ENCODE measurements around the gene CNTNAP2. TPM values are rescaled to one million over a fixed set of nuclear protein-coding genes. Genes with fewer than 3 reads are reported as not detected.

The CNTNAP2 gene
- total RNA-seq, 1 donor from 2014 or later: 9.2 TPM

DNA sequence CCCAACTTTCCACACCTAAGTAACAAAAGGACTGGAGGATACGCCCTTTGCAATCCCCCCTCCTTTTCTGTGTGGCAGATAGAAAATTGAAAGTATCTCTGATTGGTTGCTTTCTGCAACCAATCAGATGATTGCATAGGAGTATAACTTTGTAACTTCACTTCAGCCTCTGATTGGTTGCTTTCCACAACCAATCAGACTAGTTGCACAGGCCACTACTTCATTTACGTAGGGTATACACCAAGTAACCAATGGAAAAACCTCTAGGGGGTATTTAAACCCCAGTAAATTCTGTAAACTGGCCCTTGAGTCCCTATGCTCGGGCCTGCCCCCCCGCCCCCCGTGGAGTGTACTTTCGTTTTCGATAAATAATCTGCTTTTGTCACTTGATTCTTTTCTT is 1080.4 kb downstream of the CNTNAP2 start:
- TF ChIP-seq, protein P1, sequence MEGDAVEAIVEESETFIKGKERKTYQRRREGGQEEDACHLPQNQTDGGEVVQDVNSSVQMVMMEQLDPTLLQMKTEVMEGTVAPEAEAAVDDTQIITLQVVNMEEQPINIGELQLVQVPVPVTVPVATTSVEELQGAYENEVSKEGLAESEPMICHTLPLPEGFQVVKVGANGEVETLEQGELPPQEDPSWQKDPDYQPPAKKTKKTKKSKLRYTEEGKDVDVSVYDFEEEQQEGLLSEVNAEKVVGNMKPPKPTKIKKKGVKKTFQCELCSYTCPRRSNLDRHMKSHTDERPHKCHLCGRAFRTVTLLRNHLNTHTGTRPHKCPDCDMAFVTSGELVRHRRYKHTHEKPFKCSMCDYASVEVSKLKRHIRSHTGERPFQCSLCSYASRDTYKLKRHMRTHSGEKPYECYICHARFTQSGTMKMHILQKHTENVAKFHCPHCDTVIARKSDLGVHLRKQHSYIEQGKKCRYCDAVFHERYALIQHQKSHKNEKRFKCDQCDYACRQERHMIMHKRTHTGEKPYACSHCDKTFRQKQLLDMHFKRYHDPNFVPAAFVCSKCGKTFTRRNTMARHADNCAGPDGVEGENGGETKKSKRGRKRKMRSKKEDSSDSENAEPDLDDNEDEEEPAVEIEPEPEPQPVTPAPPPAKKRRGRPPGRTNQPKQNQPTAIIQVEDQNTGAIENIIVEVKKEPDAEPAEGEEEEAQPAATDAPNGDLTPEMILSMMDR (conservative IDR thresholded peaks at IDR 0.05; ENCODE audit: low read depth, low read length): no peak
- no peak for DNase-seq (ENCODE audit: low read depth)
- H3K4me3 ChIP-seq (ENCODE audit: low read depth, low read length): no peak overlapping the region

DNA sequence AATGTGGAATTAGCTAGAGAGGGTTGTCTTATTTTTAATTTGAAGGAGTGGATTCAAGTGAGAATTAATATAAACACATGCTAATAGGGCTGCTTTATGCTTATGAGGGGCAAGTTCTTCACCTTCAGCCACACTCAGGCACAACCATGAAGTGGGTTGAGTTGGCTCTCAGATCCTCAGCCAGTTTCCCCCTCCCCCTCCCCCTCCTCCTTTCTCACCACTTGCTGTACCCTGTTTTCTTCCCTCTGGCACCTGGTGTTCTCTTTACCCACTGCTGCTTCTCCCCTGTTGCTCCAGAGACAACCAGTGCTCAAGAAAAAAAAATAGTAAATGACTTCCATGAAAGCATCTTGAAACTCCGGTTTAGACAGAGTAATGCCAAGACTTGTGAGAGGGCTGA is 1083.3 kb downstream of the CNTNAP2 start:
- no peak for DNase-seq (ENCODE audit: low read depth)

DNA sequence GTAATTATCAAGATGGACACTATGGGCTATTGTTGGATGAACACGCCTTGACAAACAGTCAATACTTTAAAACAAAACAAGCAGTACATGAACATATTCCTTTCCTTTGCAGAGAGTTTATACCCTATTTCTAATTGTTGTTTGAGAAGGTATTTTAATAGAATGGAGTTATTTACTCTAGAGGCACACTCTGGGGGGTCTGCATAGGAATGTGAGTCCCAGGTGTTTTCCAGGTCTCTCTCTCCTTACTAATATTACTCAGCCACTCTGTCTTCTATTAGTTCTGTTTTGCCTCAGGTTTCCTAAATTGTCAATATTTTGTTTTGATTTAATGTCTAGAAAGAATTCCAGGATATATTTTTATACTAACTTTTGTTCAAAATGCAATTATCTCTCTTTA is 1091.4 kb downstream of the CNTNAP2 start:
- TF ChIP-seq, protein P1 (conservative IDR thresholded peaks at IDR 0.05; ENCODE audit: low read depth, low read length): no peak
- DNase-seq (ENCODE audit: low read depth): no peak
- H3K4me3 ChIP-seq (ENCODE audit: low read depth, low read length): no peak overlapping the region

More for the DNA sequence above, 1083.3 kb downstream of the CNTNAP2 start:
- H3K4me3 ChIP-seq (ENCODE audit: low read depth, low read length): no peak overlapping the region
- TF ChIP-seq, protein P1 (conservative IDR thresholded peaks at IDR 0.05; ENCODE audit: low read depth, low read length): no peak

DNA sequence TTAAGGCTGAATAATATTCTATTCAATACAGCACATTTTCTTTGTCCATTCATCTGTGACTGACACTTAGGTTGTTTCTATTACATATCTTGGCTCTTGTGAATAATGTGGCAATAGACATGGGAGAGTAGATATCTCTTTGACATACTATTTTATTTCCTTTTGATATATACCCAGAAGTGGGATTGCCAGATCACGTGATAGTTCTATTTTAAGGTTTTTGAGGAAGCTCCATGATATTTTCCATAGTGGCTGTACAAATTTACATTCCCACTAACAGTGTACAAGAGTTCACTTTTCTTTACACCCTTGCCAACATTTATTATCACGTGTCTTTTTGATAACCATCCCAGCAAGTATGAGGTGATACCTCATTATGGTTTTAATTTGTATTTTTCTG is 1114.7 kb downstream of the CNTNAP2 start:
- no peak for DNase-seq (ENCODE audit: low read depth)
- TF ChIP-seq, protein P1 (conservative IDR thresholded peaks at IDR 0.05; ENCODE audit: low read depth, low read length): no peak
- no peak overlapping the region for H3K4me3 ChIP-seq (ENCODE audit: low read depth, low read length)

DNA sequence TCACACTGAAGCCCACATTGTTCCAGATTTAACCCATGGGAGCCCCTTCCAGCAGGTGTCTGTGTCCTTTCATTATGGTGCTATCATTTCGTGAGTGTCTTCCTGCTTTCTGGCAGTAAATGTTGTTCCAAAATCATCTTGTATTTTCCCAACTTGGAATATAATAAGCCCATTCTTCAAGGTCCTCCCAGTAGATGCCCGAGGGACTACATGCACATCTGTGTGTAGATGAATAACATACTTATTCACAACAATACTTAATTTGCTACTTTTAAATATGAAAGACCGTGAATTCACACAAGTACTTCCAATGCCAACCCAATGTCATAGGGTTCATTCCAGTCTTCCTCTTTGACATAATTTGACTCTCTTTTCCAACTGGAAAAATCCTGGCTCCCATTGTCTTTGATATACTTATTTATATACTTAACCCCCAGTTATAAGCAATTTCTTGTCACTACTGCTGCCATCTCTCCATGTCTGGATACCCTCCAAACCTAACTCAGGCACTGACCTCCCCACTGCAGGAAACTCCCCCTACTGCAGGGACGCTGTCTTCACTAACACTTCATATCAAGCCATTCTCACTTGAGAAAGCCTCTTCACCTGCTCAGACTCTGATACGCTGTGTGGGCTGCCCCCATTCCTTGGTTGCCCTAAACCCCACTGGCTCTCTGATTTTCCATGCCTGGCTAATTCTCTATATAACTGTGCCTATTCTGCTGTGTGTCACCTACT is 1119.2 kb downstream of the CNTNAP2 start:
- no peak for DNase-seq (ENCODE audit: low read depth)
- no peak overlapping the region for H3K4me3 ChIP-seq (ENCODE audit: low read depth, low read length)
- TF ChIP-seq, protein P1 (conservative IDR thresholded peaks at IDR 0.05; ENCODE audit: low read depth, low read length): no peak

DNA sequence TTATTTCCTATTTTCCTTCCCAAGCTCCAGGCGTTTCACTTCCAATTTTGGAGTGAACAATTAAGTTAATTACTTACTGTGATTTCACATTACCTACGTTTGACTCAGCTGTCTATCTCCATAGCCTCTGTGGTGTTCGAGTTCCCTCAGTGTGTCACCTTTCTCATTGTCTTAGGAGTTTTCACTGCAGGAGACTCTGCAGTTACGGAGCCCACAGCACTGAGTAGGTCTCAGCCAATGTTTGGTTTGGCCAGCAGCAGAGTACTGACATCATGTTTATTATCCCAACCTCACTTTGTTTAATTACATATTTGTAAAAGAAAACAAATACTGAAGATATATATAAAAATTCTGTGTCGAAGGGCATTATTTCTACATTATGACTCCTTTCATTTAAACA is 1123.9 kb downstream of the CNTNAP2 start:
- no peak overlapping the region for H3K4me3 ChIP-seq (ENCODE audit: low read depth, low read length)
- no peak for DNase-seq (ENCODE audit: low read depth)
- TF ChIP-seq, protein P1 (conservative IDR thresholded peaks at IDR 0.05; ENCODE audit: low read depth, low read length): no peak

DNA sequence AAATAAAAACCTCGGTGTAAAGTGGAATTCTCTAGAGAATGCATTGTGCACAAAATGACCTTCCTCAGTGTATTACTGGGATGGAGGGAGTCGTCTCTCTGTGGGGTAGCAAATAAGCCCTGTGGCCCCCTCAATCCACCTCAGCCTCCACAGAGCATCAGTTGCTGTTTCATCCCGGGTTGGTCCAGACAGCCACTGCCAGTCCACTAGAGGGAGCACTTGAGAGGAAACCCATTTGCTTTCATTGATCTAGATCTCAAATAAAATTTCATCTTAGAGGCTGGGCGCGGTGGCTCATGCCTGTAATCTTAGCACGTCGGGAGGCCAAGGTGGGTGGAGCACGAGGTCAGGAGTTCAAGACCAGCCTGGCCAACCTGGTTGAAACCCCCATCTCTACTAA is 1128.7 kb downstream of the CNTNAP2 start:
- TF ChIP-seq, protein P1 (conservative IDR thresholded peaks at IDR 0.05; ENCODE audit: low read depth, low read length): peak; percentile 85
- no peak for DNase-seq (ENCODE audit: low read depth)
- H3K4me3 ChIP-seq (ENCODE audit: low read depth, low read length): no peak overlapping the region
